Right ventricle myocardium inferior (tissue), 1 donor: ENCODE data around the gene ZNF773. TPM values are rescaled to one million over a fixed set of nuclear protein-coding genes. Genes with fewer than 3 reads are reported as not detected.
"Not testable (repeated sequence)": the region's sequence is repeated elsewhere in the genome, so short reads cannot be mapped to it uniquely, and the experiment has no call there.

Experiments used
- ATAC-seq: fragments of 200-7000 bp; cut with Tn5 transposase; one replicate; pipeline ENCODE4 v1.9.1; 2020; ENCODE audit warnings: mild to moderate bottlenecking, moderate library complexity
- DNase-seq: peaks from one replicate; pipeline ENCODE4 v3.0.0; 2021; ENCODE audit errors: missing footprints
- intact Hi-C: fragments of 100-400 bp; cut with DNase I; formaldehyde crosslinking; loops from one replicate; pipeline ENCODE4 v1.11.0; 2022
- long read RNA-seq: library from polyadenylated mRNA; unstranded; transcript quantifications from one replicate; pipeline ENCODE4 v2.0.0, GENCODE V29; 2021
- total RNA-seq: library from RNA; stranded (reverse); fragmentation: NEBNext Ultra II Directional; extraction: Animal tissue kit (Norgen Biotek cat#: 25700); gene quantifications from one replicate; pipeline ENCODE4 v1.2.1, GENCODE V29; 2021
- donor health status: DM: no; HTN: yes; CAD: no; lungs with severe emphysema.

ZNF773 gene
- 5.0 TPM for total RNA-seq
- long read RNA-seq, partial matches to known transcripts = 0 of 6 reads
- long read RNA-seq, other reads (novel, unspliced or antisense) = 2 of 6 reads

GRCh38 chr19:57499680-57500395 lies at the start of gene ZNF773:
TSS of gene ZNF773 (plus strand) at chr19:57499938. CDS start at chr19:57500081, 143 bp downstream.
- ATAC-seq = peak; percentile 100
- intact Hi-C loops = loop anchor here (5.0 kb wide), 1 partner anchor 32 kb away; no protein-coding TSS in a partner anchor

GRCh38 chr19:57452307-57452706 lies 47.4 kb upstream of the ZNF773 start:
- DNase-seq (no peak), ATAC-seq (no peak)
- intact Hi-C loops = no loop called here

More at GRCh38 chr19:57499680-57500395, at the start of gene ZNF773:
- peak; percentile 96 for DNase-seq

- intact Hi-C loops = no loop called here
- DNase-seq = no peak
- peak; percentile 85 for ATAC-seq
Observed at GRCh38 chr19:57465680-57466381, 33.9 kb upstream of the ZNF773 start.

DNA sequence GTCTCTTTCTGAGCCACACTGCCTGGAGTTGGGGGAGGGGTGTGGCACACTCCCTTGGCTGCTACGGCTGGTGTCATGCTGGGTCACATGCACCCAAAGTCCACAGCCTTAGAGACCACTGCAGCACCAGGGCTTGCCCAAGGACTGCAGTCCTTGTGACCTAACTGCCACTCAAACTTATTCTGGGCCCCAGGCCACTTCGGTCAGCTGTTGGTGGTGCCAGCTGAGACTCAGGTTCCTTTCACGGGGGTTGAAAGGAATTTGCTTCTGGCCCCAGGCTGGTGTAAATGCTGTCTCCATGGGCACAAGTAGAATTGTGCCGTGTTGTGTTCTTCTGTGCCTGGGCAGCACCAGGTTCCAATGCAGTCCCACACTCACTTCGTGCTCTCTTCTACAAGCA lies 33.2 kb upstream of the ZNF773 start:
- intact Hi-C loops = no loop called here
- ATAC-seq (peak; percentile 92), DNase-seq (no peak)

- intact Hi-C loops = loop anchor here (10.0 kb wide), 1 partner anchor 251 kb away; the partner anchor contains the start of gene ZNF671
- DNase-seq (no peak), ATAC-seq (no peak)
Observed at GRCh38 chr19:57473646-57474045, 26.1 kb upstream of the ZNF773 start.

DNA sequence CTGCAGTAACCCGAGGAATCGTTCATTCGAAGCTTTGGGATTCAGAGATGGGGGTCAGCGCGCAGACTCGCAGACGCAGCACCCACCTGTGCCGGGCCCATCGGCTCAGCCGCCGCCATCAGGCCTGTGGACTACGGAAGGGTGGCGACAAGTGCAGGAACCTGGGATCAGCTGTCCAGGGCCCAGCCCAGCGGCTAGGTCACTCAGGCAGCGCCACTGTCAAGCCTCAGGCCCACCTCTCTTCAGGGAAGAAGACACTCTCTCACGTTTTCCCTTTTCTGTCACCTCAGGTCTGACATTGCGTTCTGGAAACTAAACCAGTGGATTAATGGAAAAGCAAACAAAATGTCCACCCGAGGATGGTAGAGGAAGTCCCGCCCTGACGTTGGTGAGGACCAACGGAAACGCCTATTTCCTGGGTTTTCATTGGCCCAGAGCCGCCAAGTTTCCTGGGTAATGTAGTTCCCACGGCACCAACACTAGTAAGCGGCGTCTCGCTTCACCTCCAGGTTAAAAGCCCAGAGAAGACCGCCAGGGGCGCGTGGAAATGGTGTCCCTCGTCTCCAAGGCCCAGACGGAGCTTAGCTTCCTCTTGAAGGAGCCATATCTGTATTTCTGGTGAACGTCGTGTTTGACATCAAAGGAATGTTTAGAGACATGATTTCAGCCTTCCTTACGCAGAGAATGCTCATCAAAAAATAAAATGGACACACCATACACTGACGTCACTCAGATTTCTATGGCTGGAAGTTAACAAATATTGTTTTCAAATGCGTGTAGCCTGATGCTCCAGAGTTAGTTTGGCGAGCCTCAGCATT lies 22.3 kb upstream of the ZNF773 start, which contains the start of gene ZNF772:
Gene ZNF772, minus strand, starts transcription at position 376 of the 818 bp plus-strand sequence. Its CDS starts 257 bp downstream, at position 119.
- DNase-seq (peak; percentile 92), ATAC-seq (peak; percentile 99)
- intact Hi-C loops = loop anchor here (10.0 kb wide), 1 partner anchor 247 kb away; the partner anchor contains the start of gene ZNF671

DNA sequence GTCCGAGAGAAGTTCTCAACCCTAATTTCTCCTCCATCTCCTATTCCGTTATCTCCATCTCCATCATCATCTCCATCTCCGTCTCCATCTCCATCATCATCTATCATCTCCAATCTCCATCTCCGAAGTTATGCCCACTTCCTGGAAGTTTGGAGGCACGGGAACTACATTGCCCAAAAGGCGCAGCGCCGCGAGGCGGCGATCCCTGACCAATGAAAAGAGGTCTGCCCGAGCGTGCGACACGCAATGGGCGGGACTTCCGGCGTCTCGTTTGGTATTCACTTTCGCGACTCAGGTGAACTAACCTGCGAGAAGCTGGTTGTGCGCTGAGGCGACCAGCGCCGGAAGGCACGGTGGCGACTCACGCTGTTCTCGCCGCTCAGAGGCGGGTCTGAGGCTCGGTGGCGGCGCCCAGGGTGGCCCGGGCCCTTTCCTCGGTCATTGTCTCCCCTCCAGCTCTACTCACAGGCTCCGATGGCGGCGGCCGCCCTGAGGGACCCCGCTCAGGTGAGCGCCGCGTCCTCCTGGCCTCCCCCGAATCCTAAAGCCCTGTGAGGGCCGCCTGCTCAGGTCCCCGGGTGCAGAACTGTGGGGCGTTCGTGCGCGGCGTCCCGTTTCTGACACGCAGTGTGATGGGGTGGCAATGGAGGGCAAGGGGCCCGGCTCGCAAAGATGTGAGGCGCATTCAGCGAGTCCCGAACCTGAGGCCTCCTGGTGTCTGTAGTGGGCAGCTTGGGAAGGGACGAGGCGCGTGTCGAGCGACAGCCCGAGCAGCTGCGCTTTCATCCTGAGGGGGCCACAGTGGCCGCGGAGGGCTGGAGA lies 12.1 kb upstream of the ZNF773 start, which contains the start of gene ZNF419:
Gene ZNF419, plus strand, starts transcription at position 274 of the 822 bp plus-strand sequence. Its CDS starts 201 bp downstream, at position 475.
- DNase-seq (peak; percentile 94), ATAC-seq (peak; percentile 98)
- intact Hi-C loops = not testable (repeated sequence)

DNA sequence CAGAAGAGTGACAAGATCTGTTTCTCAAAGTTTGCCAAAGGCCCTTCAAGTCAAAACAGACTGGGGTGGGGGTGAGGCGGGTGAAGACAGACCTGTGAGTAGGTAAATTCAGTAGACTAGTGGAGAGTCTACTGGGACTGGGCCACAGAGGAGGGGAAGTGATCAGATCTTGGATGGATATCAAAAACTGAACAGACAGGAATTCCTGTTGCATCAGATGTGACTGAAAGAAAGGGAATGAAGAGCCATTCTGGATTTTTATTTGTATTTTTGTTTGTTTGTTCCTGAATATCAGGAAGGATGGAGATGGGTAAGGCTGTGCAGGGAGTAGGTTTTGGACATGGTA lies 11.5 kb upstream of the ZNF773 start:
- ATAC-seq, DNase-seq, intact Hi-C loops: not testable (repeated sequence)

- not testable (repeated sequence) for ATAC-seq, DNase-seq
- intact Hi-C loops = loop anchor here (5.0 kb wide), 1 partner anchor 33 kb away; no protein-coding TSS in a partner anchor
Observed at GRCh38 chr19:57499332-57499679, 432 bp upstream of the ZNF773 start.

GRCh38 chr19:57500400-57500799 lies 662 bp downstream of the ZNF773 start:
- DNase-seq, intact Hi-C loops: not testable (repeated sequence)
- peak; percentile 28 for ATAC-seq

DNA sequence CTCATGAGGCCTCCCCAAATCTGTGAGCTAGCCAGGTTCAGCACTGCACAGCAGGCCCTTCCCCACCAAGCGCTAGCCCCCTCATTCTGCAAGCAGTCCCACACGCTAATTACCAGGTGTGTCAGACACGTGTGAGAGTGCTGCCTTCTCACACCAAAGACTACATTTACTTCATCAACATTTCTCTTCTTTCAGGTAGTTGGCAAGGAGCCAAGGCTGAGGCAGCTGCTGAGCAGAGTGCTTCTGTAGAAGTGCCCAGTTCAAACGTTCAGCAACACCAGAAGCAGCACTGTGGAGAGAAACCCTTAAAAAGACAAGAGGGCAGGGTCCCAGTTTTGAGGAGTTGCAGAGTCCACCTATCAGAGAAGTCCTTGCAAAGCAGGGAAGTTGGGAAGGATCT lies 6.4 kb downstream of the ZNF773 start:
- intact Hi-C loops = no loop called here
- DNase-seq (no peak), ATAC-seq (no peak)

- intact Hi-C loops = no loop called here
- no peak for ATAC-seq
Observed at GRCh38 chr19:57511484-57511883, 11.7 kb downstream of the ZNF773 start.

DNA sequence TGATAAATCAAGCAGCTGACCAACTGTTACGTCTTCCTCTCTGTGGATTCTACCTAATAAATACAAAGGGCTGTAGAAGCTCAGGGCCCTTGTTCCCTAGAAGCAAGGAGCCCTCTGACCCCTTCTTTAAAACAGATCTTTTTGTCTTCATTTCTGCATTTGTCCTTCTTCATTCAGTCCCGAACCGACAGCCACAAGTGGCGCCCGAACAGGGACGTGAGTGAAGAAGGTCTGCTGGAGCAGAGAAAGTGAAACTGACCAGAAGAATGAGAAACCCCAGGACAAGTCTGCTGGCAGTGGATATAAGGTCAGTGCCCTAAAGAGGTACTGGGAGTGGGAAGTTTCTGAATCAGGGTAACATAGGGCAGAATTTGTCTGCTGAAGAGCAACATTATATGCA lies 13.1 kb downstream of the ZNF773 start:
- no peak for DNase-seq
- no peak for ATAC-seq
- intact Hi-C loops = no loop called here

More at GRCh38 chr19:57511484-57511883, 11.7 kb downstream of the ZNF773 start:
- no peak for DNase-seq

DNA sequence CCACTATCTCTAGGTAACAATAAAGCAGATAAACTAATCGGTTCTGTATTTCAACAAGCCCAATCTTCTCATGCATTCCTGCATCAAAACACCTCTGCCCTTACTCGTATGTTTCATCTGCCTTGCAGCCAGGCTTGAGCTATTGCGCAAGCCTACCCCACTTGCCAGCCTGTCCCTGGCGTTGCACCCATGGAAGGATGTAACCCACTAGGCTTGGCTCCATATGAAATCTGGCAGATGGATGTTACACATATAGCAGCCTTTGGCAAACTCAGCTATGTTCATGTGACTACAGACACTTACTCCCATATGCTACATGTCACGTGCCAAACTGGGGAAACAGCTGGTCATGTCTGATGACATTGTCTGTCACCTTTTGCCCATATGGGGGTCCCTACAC lies 15.5 kb downstream of the ZNF773 start:
- ATAC-seq = no peak
- no peak for DNase-seq
- intact Hi-C loops = no loop called here

- DNase-seq, ATAC-seq, intact Hi-C loops: not testable (repeated sequence)
Observed at GRCh38 chr19:57518021-57518420, 18.3 kb downstream of the ZNF773 start.

DNA sequence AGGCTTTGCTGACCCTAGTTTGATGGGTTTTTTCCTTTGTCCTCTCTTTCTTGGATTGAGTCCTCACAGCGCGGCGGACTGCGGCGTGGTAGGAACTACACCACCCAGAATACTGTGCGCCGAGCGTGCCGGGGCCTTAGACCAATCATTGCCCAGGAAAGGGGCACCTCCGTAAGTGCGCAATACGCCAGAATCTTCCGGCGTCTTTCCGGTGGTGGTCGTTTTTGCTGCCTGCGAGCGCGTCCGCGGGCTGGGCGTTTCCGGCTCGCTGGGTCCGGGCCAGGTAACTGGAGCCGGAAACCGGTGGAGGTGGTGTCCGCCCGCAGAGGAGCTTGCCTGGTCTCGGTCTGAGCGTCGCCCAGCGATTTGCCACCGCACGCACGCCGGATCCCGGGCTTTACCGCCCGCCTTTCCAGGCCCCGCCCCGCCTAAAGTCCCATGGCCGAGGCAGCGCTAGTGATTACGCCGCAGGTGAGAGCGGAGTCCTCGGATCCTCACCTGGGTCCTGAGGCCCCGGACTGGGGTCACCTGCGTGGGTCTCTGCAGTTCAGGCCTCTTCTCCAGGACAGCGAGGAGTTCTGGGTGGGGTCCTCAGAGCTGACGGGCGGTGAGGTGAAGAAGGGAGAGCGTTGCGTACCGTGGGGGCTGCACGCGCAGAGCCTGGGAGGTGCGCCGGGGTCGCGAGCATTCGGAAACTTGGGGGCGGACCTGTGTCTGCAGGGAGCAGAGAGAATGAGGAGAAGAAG lies 27.6 kb downstream of the ZNF773 start, which contains the start of gene ZNF549:
Gene ZNF549, plus strand, starts transcription at position 221 of the 746 bp plus-strand sequence. Its CDS starts 218 bp downstream, at position 439.
- intact Hi-C loops = loop anchor here (5.0 kb wide), 1 partner anchor 35 kb away; no protein-coding TSS in a partner anchor
- DNase-seq (peak; percentile 91), ATAC-seq (peak; percentile 100)

DNA sequence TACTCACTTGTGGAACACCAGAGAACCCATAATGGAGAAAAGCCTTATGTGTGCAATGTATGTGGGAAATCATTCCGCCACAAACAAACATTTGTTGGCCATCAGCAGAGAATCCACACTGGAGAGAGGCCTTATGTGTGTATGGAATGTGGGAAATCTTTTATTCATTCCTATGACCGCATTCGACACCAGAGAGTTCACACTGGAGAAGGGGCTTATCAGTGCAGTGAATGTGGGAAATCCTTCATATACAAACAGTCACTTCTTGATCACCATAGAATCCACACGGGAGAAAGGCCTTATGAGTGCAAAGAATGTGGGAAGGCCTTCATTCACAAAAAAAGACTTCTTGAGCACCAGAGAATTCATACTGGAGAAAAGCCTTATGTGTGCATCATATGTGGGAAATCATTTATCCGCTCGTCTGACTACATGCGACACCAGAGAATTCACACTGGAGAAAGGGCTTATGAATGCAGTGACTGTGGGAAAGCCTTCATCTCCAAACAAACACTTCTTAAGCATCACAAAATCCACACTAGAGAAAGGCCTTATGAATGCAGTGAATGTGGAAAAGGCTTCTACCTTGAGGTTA lies 38.3 kb downstream of the ZNF773 start:
- no peak for DNase-seq
- ATAC-seq = no peak
- intact Hi-C loops = no loop called here
